Lung (tissue), 12 donors: ENCODE measurements around the gene DNAH1. TPM values are rescaled to one million over a fixed set of nuclear protein-coding genes. Genes with fewer than 3 reads are reported as not detected.

ENCODE experiments used
- ATAC-seq: fragments of 200-7000 bp; cut with Tn5 transposase; one replicate; pipeline ENCODE4 v1.9.1; 2020; ENCODE audit warnings: moderate number of reproducible peaks; ENCODE audit not compliant: insufficient read depth, low FRiP score
- DNase-seq, 3 donors: peaks; one replicate each; pipeline ENCODE4 v3.0.0-alpha.2; 2013 to 2017
- H3K27ac ChIP-seq, 2 donors: one replicate each; pipeline ENCODE4 v1.5.1; 2013; ENCODE audit warnings: mild to moderate bottlenecking in 2 of 2, moderate library complexity in 2 of 2, control low read depth in 1 of 2, inconsistent platforms in 1 of 2, low read depth in 1 of 2, low read length in 1 of 2
- H3K27me3 ChIP-seq, 3 donors: one replicate each; pipeline ENCODE4 v1.5.1; 2013; ENCODE audit warnings: low read length in 2 of 3; ENCODE audit not compliant: control insufficient read depth in 3 of 3, insufficient read depth in 3 of 3
- H3K36me3 ChIP-seq, 4 donors: one replicate each; pipeline ENCODE4 v1.5.1; 2013; ENCODE audit warnings: low read length in 4 of 4, mild to moderate bottlenecking in 1 of 4, moderate library complexity in 1 of 4; ENCODE audit not compliant: control insufficient read depth in 4 of 4, insufficient read depth in 4 of 4
- H3K4me1 ChIP-seq, 5 donors: one replicate each; pipeline ENCODE4 v1.5.1; 2013; ENCODE audit warnings: low read length in 5 of 5, mild to moderate bottlenecking in 2 of 5, moderate library complexity in 1 of 5; ENCODE audit not compliant: control insufficient read depth in 5 of 5, insufficient read depth in 5 of 5
- H3K4me3 ChIP-seq: one replicate; pipeline ENCODE4 v1.5.1; 2013; ENCODE audit warnings: mild to moderate bottlenecking, control low read depth, moderate library complexity
- H3K9ac ChIP-seq, 2 donors: one replicate each; pipeline ENCODE4 v1.5.1; 2013; ENCODE audit warnings: low read length in 2 of 2, control low read depth in 1 of 2; ENCODE audit not compliant: insufficient read depth in 1 of 2
- H3K9me3 ChIP-seq, 4 donors: one replicate each; pipeline ENCODE4 v1.5.1; 2013; ENCODE audit warnings: low read length in 3 of 4, mild to moderate bottlenecking in 1 of 4, moderate library complexity in 1 of 4; ENCODE audit not compliant: control insufficient read depth in 4 of 4, insufficient read depth in 3 of 4
- WGBS, 2 donors: extraction: QIAGEN DNeasy Blood & Tissue Kit; methylation state at CpG; one replicate each; pipeline ENCODE4 v1.1.7; 2013; 5-methylcytosine and 5-hydroxymethylcytosine counted together
- polyA plus RNA-seq, 2 donors: library from polyadenylated mRNA; stranded (reverse); fragments of 200-250 nt; gene quantifications; one replicate each; pipeline ENCODE4 v1.2.1, GENCODE V29; 2013
- total RNA-seq, 2 donors: library from RNA; depleted of rRNA in 1 of 2; stranded (reverse); fragments of >200 nt in 1 of 2; gene quantifications; one replicate each; pipeline ENCODE4 v1.2.1, GENCODE V29; 2014 to 2021
- TF ChIP-seq, protein P1 (sequence below): IDR thresholded peaks from 2 replicates; pipeline ENCODE4 v1.5.1; 2012; ENCODE audit warnings: mild to moderate bottlenecking; ENCODE audit errors: control extremely low read depth, extremely low read depth
- donor health status: control.
- donor health status: control.
- donor health status: Bipolar disorder and iron deficiency.
- donor health status: healthy.
- donor health status: DM: yes; HTN: yes; CAD: no.

The DNAH1 gene
- total and polyA plus RNA-seq, 4 donors: 6.1 to 21.5 (median 11.4) TPM

- H3K27me3 ChIP-seq: no peaks in the 10 kb centered on the region
- 91 to 95% methylated on average over 4 of the region's 4 CpGs for WGBS, 2 donors
- no peak overlapping the region for H3K27ac ChIP-seq
- H3K36me3 ChIP-seq: peaks cover 0 to 3% (median 0%) of the 10 kb centered on the region in 4 donors
- no peak for DNase-seq
- H3K9me3 ChIP-seq: no peaks in the 10 kb centered on the region
- TF ChIP-seq, protein P1, sequence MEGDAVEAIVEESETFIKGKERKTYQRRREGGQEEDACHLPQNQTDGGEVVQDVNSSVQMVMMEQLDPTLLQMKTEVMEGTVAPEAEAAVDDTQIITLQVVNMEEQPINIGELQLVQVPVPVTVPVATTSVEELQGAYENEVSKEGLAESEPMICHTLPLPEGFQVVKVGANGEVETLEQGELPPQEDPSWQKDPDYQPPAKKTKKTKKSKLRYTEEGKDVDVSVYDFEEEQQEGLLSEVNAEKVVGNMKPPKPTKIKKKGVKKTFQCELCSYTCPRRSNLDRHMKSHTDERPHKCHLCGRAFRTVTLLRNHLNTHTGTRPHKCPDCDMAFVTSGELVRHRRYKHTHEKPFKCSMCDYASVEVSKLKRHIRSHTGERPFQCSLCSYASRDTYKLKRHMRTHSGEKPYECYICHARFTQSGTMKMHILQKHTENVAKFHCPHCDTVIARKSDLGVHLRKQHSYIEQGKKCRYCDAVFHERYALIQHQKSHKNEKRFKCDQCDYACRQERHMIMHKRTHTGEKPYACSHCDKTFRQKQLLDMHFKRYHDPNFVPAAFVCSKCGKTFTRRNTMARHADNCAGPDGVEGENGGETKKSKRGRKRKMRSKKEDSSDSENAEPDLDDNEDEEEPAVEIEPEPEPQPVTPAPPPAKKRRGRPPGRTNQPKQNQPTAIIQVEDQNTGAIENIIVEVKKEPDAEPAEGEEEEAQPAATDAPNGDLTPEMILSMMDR: no peak
- H3K4me3 ChIP-seq: no peak overlapping the region
- ATAC-seq: no peak
- no peak overlapping the region for H3K9ac ChIP-seq
- H3K4me1 ChIP-seq: peaks cover 0 to 24% (median 0%) of the 10 kb centered on the region in 5 donors
Observed at GRCh38 chr3:52306978-52307377, 9.1 kb upstream of the DNAH1 start.

DNA sequence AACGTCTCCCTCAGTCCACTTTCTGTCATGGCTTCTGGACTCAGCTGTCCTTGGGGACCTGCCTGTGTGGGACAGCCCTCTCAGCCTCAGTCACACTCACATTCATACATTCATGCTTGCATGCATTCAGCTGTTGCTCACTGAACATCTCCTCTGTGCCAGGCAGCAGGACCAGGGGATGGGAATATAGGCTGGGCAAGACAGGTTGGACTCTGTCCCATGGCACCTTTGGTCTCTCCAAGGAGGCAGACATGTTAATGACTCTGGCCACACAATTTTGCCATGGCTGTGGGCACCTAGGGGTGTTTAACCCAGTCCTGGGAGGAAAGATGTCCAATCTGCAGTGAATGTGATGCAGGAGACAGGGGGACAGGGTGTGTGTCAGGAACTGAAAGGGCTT lies 7.8 kb upstream of the DNAH1 start:
- ATAC-seq: no peak
- Histone ChIP-seq H3K9ac (no peak overlapping the region), H3K27me3 (no peaks in the 10 kb centered on the region), H3K4me3 (no peak overlapping the region), H3K36me3 (peaks cover 0 to 3% (median 0%) of the 10 kb centered on the region in 4 donors), H3K9me3 (no peaks in the 10 kb centered on the region), H3K4me1 (peaks cover 0 to 24% (median 0%) of the 10 kb centered on the region in 5 donors), H3K27ac (no peak overlapping the region)
- DNase-seq: no peak
- TF ChIP-seq, protein P1: no peak
- WGBS, 2 donors: 77 to 82% methylated on average over 1 of the region's 1 CpG

- DNase-seq: no peak
Observed at GRCh38 chr3:52310861-52311575, 5.1 kb upstream of the DNAH1 start.

More at GRCh38 chr3:52310861-52311575, 5.1 kb upstream of the DNAH1 start:
- TF ChIP-seq, protein P1: no peak
- WGBS, 2 donors: 85 to 91% methylated on average over 9 of the region's 9 CpGs
- Histone ChIP-seq H3K27me3 (no peaks in the 10 kb centered on the region), H3K4me3 (no peak overlapping the region), H3K36me3 (peaks cover 0 to 3% (median 0%) of the 10 kb centered on the region in 4 donors), H3K27ac (no peak overlapping the region), H3K9ac (no peak overlapping the region), H3K4me1 (peaks cover 0 to 24% (median 0%) of the 10 kb centered on the region in 5 donors), H3K9me3 (no peaks in the 10 kb centered on the region)
- ATAC-seq: no peak
